CD8-positive, alpha-beta memory T cell (primary cell): Measurements from ENCODE around the gene SOX10. TPM values are rescaled to one million over a fixed set of nuclear protein-coding genes. Genes with fewer than 3 reads are reported as not detected.

Experiments
- CTCF ChIA-PET: fragments of 350-600 bp; sonication (Branson Sonifier 250); formaldehyde crosslinking; loops from one replicate; lab custom pipeline; 2021; ENCODE audit warnings: antibody characterized with exemption; lab: Charles Lee
- POLR2A ChIA-PET: fragments of 350-600 bp; sonication (Branson Sonifier 250); formaldehyde crosslinking; loops from one replicate; lab custom pipeline; 2021; ENCODE audit warnings: antibody characterized with exemption; lab: Charles Lee
- DNase-seq, 5 donors: peaks; one replicate each; pipeline versions ENCODE4 v3.0.0 to v3.0.0-alpha.2; 2020 to 2022; ENCODE audit warnings: mixed read lengths in 1 of 5
- H3K27ac ChIP-seq: one replicate; pipeline ENCODE4 v1.7.0; 2013; ENCODE audit warnings: low read depth, mild to moderate bottlenecking, low read length, moderate library complexity
- H3K27me3 ChIP-seq: 2 replicates; pipeline ENCODE4 v1.7.0; 2013; ENCODE audit warnings: low read length, mild to moderate bottlenecking; ENCODE audit not compliant: insufficient read depth, poor library complexity, severe bottlenecking
- H3K36me3 ChIP-seq: 2 replicates; pipeline ENCODE4 v1.7.0; 2013; ENCODE audit warnings: mild to moderate bottlenecking, low read length, moderate library complexity; ENCODE audit not compliant: insufficient read depth
- H3K4me1 ChIP-seq: 2 replicates; pipeline ENCODE4 v1.7.0; 2013; ENCODE audit warnings: mild to moderate bottlenecking, low read length, moderate library complexity; ENCODE audit not compliant: insufficient read depth
- H3K4me3 ChIP-seq: 2 replicates; pipeline ENCODE4 v1.7.0; 2013; ENCODE audit warnings: mild to moderate bottlenecking, low read length
- H3K9me3 ChIP-seq: 2 replicates; pipeline ENCODE4 v1.7.0; 2013; ENCODE audit warnings: mild to moderate bottlenecking, low read length
- H3K27ac Mint-ChIP-seq, 8 donors: one replicate each; pipeline ENCODE4 v1.8.0; 2020 to 2021; ENCODE audit warnings: mixed read lengths in 8 of 8, mild to moderate bottlenecking in 6 of 8, inconsistent platforms in 3 of 8, moderate library complexity in 3 of 8
- H3K27me3 Mint-ChIP-seq, 2 donors: one replicate each; pipeline ENCODE4 v1.8.0; 2020 to 2021; ENCODE audit warnings: mixed read lengths in 2 of 2, mild to moderate bottlenecking in 1 of 2, moderate library complexity in 1 of 2
- H3K36me3 Mint-ChIP-seq, 3 donors: one replicate each; pipeline ENCODE4 v1.8.0; 2020 to 2021; ENCODE audit warnings: mixed read lengths in 3 of 3, inconsistent platforms in 1 of 3, mild to moderate bottlenecking in 1 of 3
- H3K4me1 Mint-ChIP-seq, 3 donors: one replicate each; pipeline ENCODE4 v1.8.0; 2020 to 2021; ENCODE audit warnings: mixed read lengths in 3 of 3, inconsistent platforms in 1 of 3, mild to moderate bottlenecking in 1 of 3
- H3K4me3 Mint-ChIP-seq, 7 donors: one replicate each; pipeline ENCODE4 v1.8.0; 2020 to 2021; ENCODE audit warnings: mixed read lengths in 7 of 7, mild to moderate bottlenecking in 6 of 7, moderate library complexity in 4 of 7, inconsistent platforms in 2 of 7
- H3K9me3 Mint-ChIP-seq, 5 donors: one replicate each; pipeline ENCODE4 v1.8.0; 2020 to 2022; ENCODE audit warnings: mixed read lengths in 5 of 5, mild to moderate bottlenecking in 3 of 5, moderate library complexity in 2 of 5, inconsistent platforms in 1 of 5
- polyA plus RNA-seq: library from polyadenylated mRNA; unstranded; fragments of 300-500 nt; fragmentation: Illumina TruSeq; gene quantifications from one replicate; pipeline ENCODE4 v1.2.3, GENCODE V29; 2021
- total RNA-seq, 2 experiments: library from RNA; stranded (reverse); gene quantifications; one replicate each; pipeline ENCODE4 v1.2.3, GENCODE V29; 2021

Gene SOX10
- total and polyA plus RNA-seq, 3 experiments from 2014 or later = not detected

- ChIA-PET CTCF (no interaction called here), POLR2A (interaction anchor here (0.6 kb wide), 1 partner anchor 28 kb away, joined by 5 read pairs; no protein-coding TSS in a partner anchor)
- no peaks in the 10 kb centered on the region for H3K9me3 Mint-ChIP-seq
- Histone ChIP-seq H3K27ac (no peak overlapping the region), H3K4me3 (no peak overlapping the region), H3K9me3 (no peaks in the 10 kb centered on the region), H3K4me1 (no peaks in the 10 kb centered on the region), H3K27me3 (no peaks in the 10 kb centered on the region), H3K36me3 (no peaks in the 10 kb centered on the region)
- DNase-seq = no peak
- H3K27ac Mint-ChIP-seq = peak overlapping the region in 2 of 8 donors; percentile 36 to 91
- H3K27me3 Mint-ChIP-seq = no peaks in the 10 kb centered on the region
- no peaks in the 10 kb centered on the region for H3K4me1 Mint-ChIP-seq
- no peak overlapping the region for H3K4me3 Mint-ChIP-seq
- H3K36me3 Mint-ChIP-seq = peaks cover 0 to 15% (median 1%) of the 10 kb centered on the region in 3 donors
Observed at GRCh38 chr22:37985751-37986281, 1.5 kb upstream of the SOX10 start.

GRCh38 chr22:37985050-37985585, 763 bp upstream of the SOX10 start:
- no peaks in the 10 kb centered on the region for H3K27me3 ChIP-seq
- CTCF ChIA-PET = no interaction called here
- no peaks in the 10 kb centered on the region for H3K36me3 ChIP-seq
- POLR2A ChIA-PET = no interaction called here
- no peak overlapping the region for H3K4me3 ChIP-seq
- Mint-ChIP-seq H3K9me3 (no peaks in the 10 kb centered on the region), H3K36me3 (peaks cover 0 to 20% (median 1%) of the 10 kb centered on the region in 3 donors), H3K4me1 (no peaks in the 10 kb centered on the region), H3K27me3 (no peaks in the 10 kb centered on the region), H3K4me3 (no peak overlapping the region), H3K27ac (peak overlapping the region in 2 of 8 donors; percentile 71 to 92)
- no peak for DNase-seq
- H3K4me1 ChIP-seq = no peaks in the 10 kb centered on the region
- no peak overlapping the region for H3K27ac ChIP-seq
- no peaks in the 10 kb centered on the region for H3K9me3 ChIP-seq

GRCh38 chr22:37982938-37983859, 1.2 kb downstream of the SOX10 start:
- H3K9me3 Mint-ChIP-seq = no peaks in the 10 kb centered on the region

GRCh38 chr22:37982151-37982785, 2.1 kb downstream of the SOX10 start:
- Histone ChIP-seq H3K27ac (no peak overlapping the region), H3K4me3 (no peak overlapping the region), H3K9me3 (no peaks in the 10 kb centered on the region), H3K4me1 (no peaks in the 10 kb centered on the region), H3K36me3 (no peaks in the 10 kb centered on the region), H3K27me3 (no peaks in the 10 kb centered on the region)
- Mint-ChIP-seq H3K27me3 (no peaks in the 10 kb centered on the region), H3K4me3 (no peak overlapping the region), H3K36me3 (peaks cover 0 to 22% (median 1%) of the 10 kb centered on the region in 3 donors), H3K4me1 (no peaks in the 10 kb centered on the region), H3K9me3 (no peaks in the 10 kb centered on the region), H3K27ac (peak overlapping the region in 4 of 8 donors; percentile 26 to 68 (median 32))
- POLR2A ChIA-PET = interaction anchor here (1.2 kb wide), 1 partner anchor 12 kb away, joined by 3 read pairs; no protein-coding TSS in a partner anchor
- DNase-seq = no peak
- CTCF ChIA-PET = no interaction called here

More at GRCh38 chr22:37982938-37983859, 1.2 kb downstream of the SOX10 start:
- no peaks in the 10 kb centered on the region for H3K27me3 Mint-ChIP-seq
- POLR2A ChIA-PET = interaction anchor here (1.2 kb wide), 1 partner anchor 11 kb away, joined by 3 read pairs; no protein-coding TSS in a partner anchor
- no peak for DNase-seq
- no peaks in the 10 kb centered on the region for H3K9me3 ChIP-seq
- no peak overlapping the region for H3K27ac ChIP-seq
- no peaks in the 10 kb centered on the region for H3K36me3 ChIP-seq
- H3K4me3 ChIP-seq = no peak overlapping the region
- H3K36me3 Mint-ChIP-seq = peaks cover 0 to 24% (median 1%) of the 10 kb centered on the region in 3 donors
- H3K27ac Mint-ChIP-seq = no peak overlapping the region
- no peaks in the 10 kb centered on the region for H3K4me1 ChIP-seq
- CTCF ChIA-PET = no interaction called here
- no peaks in the 10 kb centered on the region for H3K4me1 Mint-ChIP-seq
- no peak overlapping the region for H3K4me3 Mint-ChIP-seq
- H3K27me3 ChIP-seq = no peaks in the 10 kb centered on the region

GRCh38 chr22:37981282-37982011, 2.9 kb downstream of the SOX10 start:
- no peaks in the 10 kb centered on the region for H3K27me3 ChIP-seq
- H3K27ac Mint-ChIP-seq = peak overlapping the region in 1 of 8 donors; percentile 47
- no peak for DNase-seq
- H3K36me3 Mint-ChIP-seq = peaks cover 0 to 22% (median 1%) of the 10 kb centered on the region in 3 donors
- no peaks in the 10 kb centered on the region for H3K27me3 Mint-ChIP-seq
- no peaks in the 10 kb centered on the region for H3K9me3 ChIP-seq
- no peak overlapping the region for H3K27ac ChIP-seq
- POLR2A ChIA-PET = interaction anchor here (1.2 kb wide), 1 partner anchor 13 kb away, joined by 3 read pairs; no protein-coding TSS in a partner anchor
- no peak overlapping the region for H3K4me3 ChIP-seq
- no peak overlapping the region for H3K4me3 Mint-ChIP-seq
- CTCF ChIA-PET = no interaction called here
- no peaks in the 10 kb centered on the region for H3K9me3 Mint-ChIP-seq
- H3K4me1 ChIP-seq = no peaks in the 10 kb centered on the region
- H3K36me3 ChIP-seq = no peaks in the 10 kb centered on the region
- H3K4me1 Mint-ChIP-seq = no peaks in the 10 kb centered on the region

GRCh38 chr22:37979782-37980181, 4.6 kb downstream of the SOX10 start:
- no peak for DNase-seq
- POLR2A ChIA-PET = no interaction called here
- H3K27me3 Mint-ChIP-seq = no peaks in the 10 kb centered on the region
- Histone ChIP-seq H3K4me3 (no peak overlapping the region), H3K27me3 (no peaks in the 10 kb centered on the region), H3K4me1 (no peaks in the 10 kb centered on the region), H3K36me3 (no peaks in the 10 kb centered on the region), H3K9me3 (no peaks in the 10 kb centered on the region), H3K27ac (no peak overlapping the region)
- no peaks in the 10 kb centered on the region for H3K9me3 Mint-ChIP-seq
- CTCF ChIA-PET = no interaction called here
- peaks cover 0 to 4% (median 1%) of the 10 kb centered on the region in 3 donors for H3K4me1 Mint-ChIP-seq
- H3K27ac Mint-ChIP-seq = no peak overlapping the region
- H3K36me3 Mint-ChIP-seq = peaks cover 0 to 30% (median 7%) of the 10 kb centered on the region in 3 donors
- no peak overlapping the region for H3K4me3 Mint-ChIP-seq

- Histone ChIP-seq H3K27me3 (no peaks in the 10 kb centered on the region), H3K4me3 (no peak overlapping the region), H3K9me3 (no peaks in the 10 kb centered on the region), H3K4me1 (no peaks in the 10 kb centered on the region), H3K36me3 (no peaks in the 10 kb centered on the region), H3K27ac (no peak overlapping the region)
- no peak overlapping the region for H3K4me3 Mint-ChIP-seq
- DNase-seq = no peak
- no peaks in the 10 kb centered on the region for H3K9me3 Mint-ChIP-seq
- ChIA-PET CTCF (interaction anchor here (1.2 kb wide), 1 partner anchor 159 kb away, joined by 3 read pairs; no protein-coding TSS in a partner anchor), POLR2A (no interaction called here)
- H3K27me3 Mint-ChIP-seq = no peaks in the 10 kb centered on the region
- H3K36me3 Mint-ChIP-seq = peaks cover 0 to 37% (median 7%) of the 10 kb centered on the region in 3 donors
- H3K27ac Mint-ChIP-seq = peak overlapping the region in 2 of 8 donors; percentile 8 to 36
- peaks cover 0 to 5% (median 1%) of the 10 kb centered on the region in 3 donors for H3K4me1 Mint-ChIP-seq
Observed at GRCh38 chr22:37976547-37976946, 7.8 kb downstream of the SOX10 start.
